ENCODE data around the gene MSH5. TPM values are rescaled to one million over a fixed set of nuclear protein-coding genes. Genes with fewer than 3 reads are reported as not detected.

The MSH5 gene
- total RNA-seq, 1 experiment from 2014 or later, result 90.4 TPM

DNA sequence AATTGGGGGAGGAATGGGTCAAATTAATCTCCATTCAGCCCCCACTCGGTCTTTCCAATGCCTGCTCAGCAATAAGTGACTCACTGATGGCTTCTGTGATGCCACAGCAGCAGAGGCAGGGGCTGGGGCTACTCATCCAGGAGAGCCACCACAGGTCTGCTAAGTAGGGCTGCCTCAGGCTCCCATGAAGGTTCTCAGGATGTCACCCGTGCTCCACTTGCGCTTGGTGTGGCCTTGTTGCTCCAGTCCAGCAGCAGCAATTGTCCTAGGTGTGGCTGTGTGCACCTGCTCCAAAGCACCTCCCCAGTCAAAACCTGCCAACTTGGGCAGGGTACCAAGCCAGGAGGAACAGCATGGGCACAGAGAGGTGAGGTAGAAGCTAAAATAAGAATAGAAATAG lies 17.6 kb upstream of the MSH5 start:
- CTCF ChIA-PET, result no interaction called here
- Histone ChIP-seq H3K9me2 (ENCODE audit: insufficient read depth) (no peaks in the 10 kb centered on the region), H3K4me2 (ENCODE audit: low read length) (no peak overlapping the region), H3K4me1 (ENCODE audit: control insufficient read depth in 1 of 2, insufficient read depth in 2 of 2, low read length in 2 of 2) (peaks cover 27 to 42% of the 10 kb centered on the region in 2 experiments), H4K20me1 (ENCODE audit: insufficient read depth) (no peaks in the 10 kb centered on the region), H3K27me3 (ENCODE audit: insufficient read depth, low read length) (no peaks in the 10 kb centered on the region), H3K4me3 (replicated peaks in 1 of 2; ENCODE audit: low read depth in 1 of 2, low read length in 2 of 2) (no peak overlapping the region), H3K9ac (ENCODE audit: low read length) (no peak overlapping the region), H3K36me3 (ENCODE audit: control insufficient read depth in 1 of 2, insufficient read depth in 2 of 2, low read length in 2 of 2) (0 out of 4 replicates have a peak, but pooled peaks cover 0 to 3% of the 10 kb centered on the region in 2 experiments), H3K27ac (ENCODE audit: low read depth, low read length) (no peak overlapping the region), H2AFZ (ENCODE audit: low read depth, low read length, poor library complexity, severe bottlenecking) (no peak overlapping the region), H3K9me3 (ENCODE audit: control insufficient read depth in 1 of 2, insufficient read depth in 1 of 2, low read depth in 1 of 2, low read length in 2 of 2) (no peaks in the 10 kb centered on the region), H3K79me2 (ENCODE audit: insufficient read depth, low read length) (no peaks in the 10 kb centered on the region)
- DNase-seq (ENCODE audit: low read depth, low spot score) (no peak), ATAC-seq (no peak)
- TF ChIP-seq CEBPB (IDR thresholded peaks at IDR 0.05; ENCODE audit: low read depth) (no peak), SRF (IDR thresholded peaks at IDR 0.05; ENCODE audit: low read depth) (no peak), SP1 (IDR thresholded peaks at IDR 0.05; ENCODE audit: low read depth) (no peak), ZNF274 (IDR thresholded peaks at IDR 0.05; ENCODE audit: low read depth, low read length) (no peak), POLR2A (IDR thresholded peaks at IDR 0.05; ENCODE audit: borderline replicate concordance, extremely low read depth, insufficient read depth, insufficient read length) (no peak), EGR1 (IDR thresholded peaks at IDR 0.05; ENCODE audit: low read depth) (no peak), TCF7L2 (IDR thresholded peaks at IDR 0.05; ENCODE audit: borderline replicate concordance, extremely low read depth, insufficient read depth, insufficient read length) (no peak), EZH2 (IDR thresholded peaks at IDR 0.05) (no peak), RAD21 (IDR thresholded peaks at IDR 0.05; ENCODE audit: low read depth) (no peak), SIN3A (IDR thresholded peaks at IDR 0.05; ENCODE audit: low read depth) (no peak)
- TF ChIP-seq, protein P1, sequence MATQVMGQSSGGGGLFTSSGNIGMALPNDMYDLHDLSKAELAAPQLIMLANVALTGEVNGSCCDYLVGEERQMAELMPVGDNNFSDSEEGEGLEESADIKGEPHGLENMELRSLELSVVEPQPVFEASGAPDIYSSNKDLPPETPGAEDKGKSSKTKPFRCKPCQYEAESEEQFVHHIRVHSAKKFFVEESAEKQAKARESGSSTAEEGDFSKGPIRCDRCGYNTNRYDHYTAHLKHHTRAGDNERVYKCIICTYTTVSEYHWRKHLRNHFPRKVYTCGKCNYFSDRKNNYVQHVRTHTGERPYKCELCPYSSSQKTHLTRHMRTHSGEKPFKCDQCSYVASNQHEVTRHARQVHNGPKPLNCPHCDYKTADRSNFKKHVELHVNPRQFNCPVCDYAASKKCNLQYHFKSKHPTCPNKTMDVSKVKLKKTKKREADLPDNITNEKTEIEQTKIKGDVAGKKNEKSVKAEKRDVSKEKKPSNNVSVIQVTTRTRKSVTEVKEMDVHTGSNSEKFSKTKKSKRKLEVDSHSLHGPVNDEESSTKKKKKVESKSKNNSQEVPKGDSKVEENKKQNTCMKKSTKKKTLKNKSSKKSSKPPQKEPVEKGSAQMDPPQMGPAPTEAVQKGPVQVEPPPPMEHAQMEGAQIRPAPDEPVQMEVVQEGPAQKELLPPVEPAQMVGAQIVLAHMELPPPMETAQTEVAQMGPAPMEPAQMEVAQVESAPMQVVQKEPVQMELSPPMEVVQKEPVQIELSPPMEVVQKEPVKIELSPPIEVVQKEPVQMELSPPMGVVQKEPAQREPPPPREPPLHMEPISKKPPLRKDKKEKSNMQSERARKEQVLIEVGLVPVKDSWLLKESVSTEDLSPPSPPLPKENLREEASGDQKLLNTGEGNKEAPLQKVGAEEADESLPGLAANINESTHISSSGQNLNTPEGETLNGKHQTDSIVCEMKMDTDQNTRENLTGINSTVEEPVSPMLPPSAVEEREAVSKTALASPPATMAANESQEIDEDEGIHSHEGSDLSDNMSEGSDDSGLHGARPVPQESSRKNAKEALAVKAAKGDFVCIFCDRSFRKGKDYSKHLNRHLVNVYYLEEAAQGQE (IDR thresholded peaks at IDR 0.05; ENCODE audit: low read depth), result no peak
- TF ChIP-seq, protein P2, sequence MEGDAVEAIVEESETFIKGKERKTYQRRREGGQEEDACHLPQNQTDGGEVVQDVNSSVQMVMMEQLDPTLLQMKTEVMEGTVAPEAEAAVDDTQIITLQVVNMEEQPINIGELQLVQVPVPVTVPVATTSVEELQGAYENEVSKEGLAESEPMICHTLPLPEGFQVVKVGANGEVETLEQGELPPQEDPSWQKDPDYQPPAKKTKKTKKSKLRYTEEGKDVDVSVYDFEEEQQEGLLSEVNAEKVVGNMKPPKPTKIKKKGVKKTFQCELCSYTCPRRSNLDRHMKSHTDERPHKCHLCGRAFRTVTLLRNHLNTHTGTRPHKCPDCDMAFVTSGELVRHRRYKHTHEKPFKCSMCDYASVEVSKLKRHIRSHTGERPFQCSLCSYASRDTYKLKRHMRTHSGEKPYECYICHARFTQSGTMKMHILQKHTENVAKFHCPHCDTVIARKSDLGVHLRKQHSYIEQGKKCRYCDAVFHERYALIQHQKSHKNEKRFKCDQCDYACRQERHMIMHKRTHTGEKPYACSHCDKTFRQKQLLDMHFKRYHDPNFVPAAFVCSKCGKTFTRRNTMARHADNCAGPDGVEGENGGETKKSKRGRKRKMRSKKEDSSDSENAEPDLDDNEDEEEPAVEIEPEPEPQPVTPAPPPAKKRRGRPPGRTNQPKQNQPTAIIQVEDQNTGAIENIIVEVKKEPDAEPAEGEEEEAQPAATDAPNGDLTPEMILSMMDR (IDR thresholded peaks at IDR 0.05 in 2 of 3, conservative IDR thresholded peaks at IDR 0.05 in 1 of 3; ENCODE audit: borderline replicate concordance in 1 of 3, insufficient read depth in 1 of 3, low read depth in 2 of 3, low read length in 2 of 3), result no peak
- BruUV-seq (replicated peaks), result no TSS peak
- intact Hi-C loops (cut with micrococcal nuclease), result no loop called here
- POLR2A ChIA-PET, result interaction anchor here (1.4 kb wide), 1 partner anchor 10 kb away, joined by 3 read pairs; no protein-coding TSS in a partner anchor
- RAD21 ChIA-PET (ENCODE audit: low non-redundant PET in 1 of 2, low total read pairs in 2 of 2, uncharacterized antibody in 2 of 2, unreplicated experiment in 2 of 2), result no interaction called here

All from HCT116 (cell line).